DMS79 (cell line): ENCODE data around the gene MYO1E.

ENCODE experiments used
- DNase-seq: peaks from one replicate; lab custom pipeline; 2025; lab: John Stamatoyannopoulos, UW

Gene MYO1E

DNA sequence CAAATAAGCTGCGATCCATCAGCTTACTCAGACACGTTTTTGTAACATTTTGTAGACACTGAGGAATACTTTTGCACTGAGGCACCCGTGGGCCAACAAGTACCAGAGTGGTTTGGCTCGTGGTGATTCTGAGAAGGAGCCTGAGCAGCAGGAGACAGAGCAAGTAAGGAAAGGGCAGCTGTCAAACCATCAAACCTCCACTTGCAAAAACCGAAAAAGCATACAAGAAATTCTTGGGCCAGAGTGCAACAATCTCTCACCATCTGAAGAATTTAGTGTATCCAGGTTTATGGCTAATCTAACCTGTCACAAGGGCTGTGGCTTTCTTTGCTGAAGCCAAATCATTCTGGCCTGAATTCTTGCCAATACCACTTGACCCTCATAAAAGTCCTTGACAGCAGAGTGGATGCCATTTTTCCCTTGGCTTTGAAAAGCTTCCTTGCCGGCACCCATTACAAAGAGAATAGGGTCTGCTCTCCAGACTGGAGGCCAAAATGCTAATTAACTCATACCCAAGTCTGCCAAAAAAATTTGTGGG is 56.7 kb downstream of the MYO1E start:
- DNase-seq = peak; percentile 82

DNA sequence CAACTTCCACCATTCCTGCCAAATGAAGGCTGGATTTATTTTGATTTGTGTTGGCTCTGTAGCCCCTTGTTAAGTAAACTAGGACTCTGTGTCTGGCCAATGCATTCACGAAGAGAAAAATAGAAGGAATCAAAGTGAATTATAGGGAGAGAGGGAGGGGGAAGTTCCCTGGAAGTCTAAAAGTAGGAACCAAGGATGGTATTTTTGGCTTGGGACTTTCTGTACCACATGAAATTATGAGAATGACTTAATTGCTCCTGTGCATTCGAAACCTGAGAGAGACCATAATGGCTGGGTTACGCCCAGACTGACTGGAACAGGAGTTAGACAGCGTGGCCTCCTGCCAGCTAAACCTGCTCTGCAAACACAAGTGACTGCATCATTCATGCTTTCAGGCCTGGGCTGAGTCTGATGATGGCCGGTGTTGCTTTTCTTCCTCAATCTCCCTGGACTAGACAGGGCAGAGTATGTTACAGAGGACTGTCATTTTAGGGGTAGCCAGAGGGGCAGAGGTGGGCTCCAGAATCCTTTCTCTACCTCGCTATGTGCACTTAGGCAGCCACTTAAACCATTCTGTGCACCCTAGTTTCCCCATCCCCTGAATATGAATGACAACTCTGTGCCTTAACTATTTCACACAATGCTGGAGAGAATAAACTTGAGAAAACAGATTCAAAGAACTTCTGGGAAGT is 58.9 kb downstream of the MYO1E start:
- DNase-seq = peak; percentile 49

DNA sequence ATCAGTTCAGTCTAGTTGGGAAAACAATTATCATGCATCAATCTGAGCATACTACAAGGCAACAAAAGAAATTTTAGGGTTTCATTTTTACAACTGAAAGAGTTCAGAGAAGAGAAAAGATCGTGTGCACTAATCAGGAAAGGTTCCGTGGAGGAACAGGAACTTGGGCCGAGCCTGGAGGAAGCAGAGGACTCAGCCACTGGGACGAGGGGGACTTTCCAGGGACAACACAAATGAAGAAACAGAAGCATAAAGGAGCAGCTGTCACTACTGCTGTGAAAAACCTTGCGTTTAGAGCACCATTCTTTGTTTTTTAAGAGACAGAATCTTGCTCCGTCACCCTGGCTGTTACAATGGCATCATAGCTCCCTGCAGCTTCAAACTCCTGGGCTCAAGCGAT is 60.5 kb downstream of the MYO1E start:
- DNase-seq = no peak

DNA sequence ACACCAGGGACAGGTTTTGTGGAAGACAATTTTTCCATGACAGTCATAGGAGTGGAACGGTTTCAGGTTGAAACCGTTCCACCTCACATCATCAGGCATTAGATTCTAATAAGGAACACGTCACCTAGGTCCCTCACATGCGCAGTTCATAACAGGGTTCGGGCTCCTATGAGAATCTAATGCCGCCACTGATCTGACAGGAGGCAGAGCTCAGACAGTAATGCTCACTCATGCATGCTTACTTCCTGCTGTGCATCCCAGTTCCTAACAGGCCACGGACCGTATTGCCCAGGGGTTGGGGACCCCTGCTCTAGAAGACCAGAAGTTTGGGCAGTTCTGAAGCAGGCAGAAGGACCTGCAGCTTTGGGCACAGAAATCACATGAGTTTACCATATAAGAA is 61.5 kb downstream of the MYO1E start:
- no peak for DNase-seq

DNA sequence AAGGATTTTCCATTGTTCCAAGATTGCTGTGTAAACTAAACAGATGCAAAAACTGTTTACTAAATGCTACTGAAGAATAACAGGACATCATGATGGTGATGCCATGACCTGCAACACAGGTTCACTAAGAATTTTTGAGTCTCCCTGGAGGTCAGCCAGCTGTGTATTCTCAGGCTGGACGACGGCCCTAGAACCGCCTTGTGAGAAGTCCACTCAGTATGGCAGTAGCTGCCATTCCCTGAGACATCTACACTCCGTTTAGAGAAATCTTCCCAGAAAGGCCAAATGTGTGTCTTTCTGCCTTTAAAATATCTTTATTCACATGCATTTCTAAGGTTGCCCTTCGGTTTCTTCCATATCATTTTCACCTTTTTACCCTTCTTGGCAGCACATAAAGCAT is 63.3 kb downstream of the MYO1E start:
- DNase-seq = no peak

DNA sequence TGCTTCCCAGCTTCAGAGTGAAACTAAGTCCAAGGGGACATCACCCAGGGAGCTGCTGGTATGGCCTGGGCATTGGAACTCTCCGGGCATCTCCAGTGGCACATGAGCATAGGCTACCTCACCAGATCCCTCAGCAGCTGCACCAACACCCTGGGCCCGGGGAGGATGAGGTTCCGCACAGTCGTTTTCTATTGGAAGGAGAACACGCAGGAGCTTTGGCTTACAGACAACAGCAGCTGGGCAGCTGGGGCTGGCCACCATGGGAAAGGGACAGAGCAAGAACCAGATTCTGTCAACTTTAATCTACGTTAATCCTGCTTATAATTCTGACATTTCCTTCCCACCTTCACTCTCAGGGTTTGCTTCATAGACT is 65.5 kb downstream of the MYO1E start:
- no peak for DNase-seq

DNA sequence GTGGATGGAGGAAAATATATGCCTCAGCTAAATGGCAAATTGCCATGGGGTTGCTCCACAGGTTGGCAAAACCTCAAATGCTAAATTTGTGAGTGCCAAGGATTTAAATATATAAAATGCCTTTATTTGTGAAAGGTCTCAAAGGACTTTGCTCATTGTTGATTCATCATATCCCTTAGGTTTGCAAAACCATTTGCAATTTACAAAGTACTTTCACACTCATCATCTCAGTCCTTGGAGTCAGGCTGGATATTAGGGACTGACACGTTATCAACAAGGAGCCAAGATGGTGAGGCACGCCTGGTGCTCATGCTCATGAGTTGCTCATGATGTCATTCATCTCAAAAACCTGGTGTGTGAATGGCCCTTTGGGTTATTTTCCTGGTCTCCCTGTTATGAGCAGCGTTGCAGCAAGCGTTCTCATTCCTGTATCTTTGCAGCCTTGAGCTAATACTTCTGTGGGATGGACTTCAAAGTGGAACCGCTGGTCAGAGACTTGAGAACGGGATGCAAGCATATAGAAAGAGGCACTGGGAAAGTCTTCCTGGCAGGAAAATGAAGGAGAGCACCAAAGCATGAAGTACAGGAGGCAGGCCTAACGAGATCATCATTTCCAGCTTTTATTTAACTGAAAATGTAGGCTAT is 66.0 kb downstream of the MYO1E start:
- DNase-seq = no peak

DNA sequence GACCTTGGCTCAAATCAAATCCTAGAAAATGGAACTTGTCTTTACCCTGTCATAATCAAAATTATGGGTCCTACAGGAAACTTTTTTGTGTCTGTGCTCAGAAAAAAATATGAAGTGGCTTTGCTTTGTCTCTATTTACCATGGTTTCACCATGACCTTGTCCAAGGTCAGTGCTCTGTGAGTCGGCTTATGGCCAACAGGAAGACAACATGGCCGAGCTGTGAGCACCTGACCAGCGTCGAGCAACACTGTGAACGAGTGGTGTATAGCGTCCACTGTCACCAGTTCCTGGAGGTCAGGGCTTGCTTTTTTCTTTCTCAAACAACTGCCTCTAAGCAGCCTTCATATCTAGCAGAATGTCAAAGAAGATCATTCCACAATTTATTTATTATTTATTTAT is 67.9 kb downstream of the MYO1E start:
- DNase-seq = no peak

DNA sequence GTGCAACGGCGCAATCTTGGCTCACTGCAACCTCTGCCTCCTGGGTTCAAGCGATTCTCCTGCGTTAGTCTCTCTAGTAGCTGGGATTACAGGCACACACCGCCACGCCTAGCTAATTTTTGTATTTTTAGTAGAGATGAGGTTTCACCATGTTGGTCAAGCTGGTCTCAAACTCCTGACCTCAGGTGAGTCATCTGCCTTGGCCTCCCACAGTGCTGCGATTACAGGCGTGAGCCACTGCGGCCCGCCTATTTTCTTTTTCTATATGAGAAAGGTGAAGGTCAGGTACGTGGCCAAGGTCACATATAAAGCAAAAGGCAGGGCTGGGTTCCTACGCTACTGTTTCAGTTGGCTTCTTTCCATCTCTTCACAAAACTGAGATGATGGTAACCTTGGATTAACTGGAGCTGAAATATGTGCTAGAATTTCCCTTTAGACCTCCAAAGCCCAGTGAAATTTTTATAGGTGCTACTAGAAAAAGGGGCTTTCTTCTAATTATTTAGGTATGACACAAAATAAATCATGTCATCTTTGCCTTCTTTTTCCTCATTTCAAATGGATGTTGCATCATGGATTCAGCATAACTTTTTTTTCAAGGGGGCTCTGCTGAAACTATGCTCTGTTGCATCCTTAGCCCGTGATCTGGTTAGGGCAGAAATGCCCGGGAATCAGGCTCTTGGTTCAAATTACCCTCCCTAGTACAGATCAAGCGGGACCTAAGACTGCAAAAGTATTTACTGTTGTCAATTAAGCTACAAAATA is 68.5 kb downstream of the MYO1E start:
- no peak for DNase-seq

DNA sequence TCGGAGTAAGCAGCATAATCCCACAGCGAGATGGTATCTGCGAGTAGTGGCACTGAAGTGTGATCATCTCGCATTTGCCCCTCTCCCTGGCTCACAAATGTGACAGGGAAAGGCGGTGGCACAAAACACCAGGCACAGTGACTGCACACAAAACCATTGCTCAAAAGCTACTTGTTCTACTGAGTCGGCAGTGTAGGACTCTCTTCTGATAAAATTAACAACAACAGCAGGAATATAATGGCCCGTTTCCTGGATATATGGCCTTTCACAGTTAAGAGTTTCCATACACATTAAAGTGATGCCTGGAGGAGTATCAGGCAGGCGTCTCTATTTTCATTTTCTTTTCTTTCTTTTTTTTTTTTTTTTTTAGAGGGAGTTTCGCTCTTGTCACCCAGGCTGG is 69.0 kb downstream of the MYO1E start:
- no peak for DNase-seq

DNA sequence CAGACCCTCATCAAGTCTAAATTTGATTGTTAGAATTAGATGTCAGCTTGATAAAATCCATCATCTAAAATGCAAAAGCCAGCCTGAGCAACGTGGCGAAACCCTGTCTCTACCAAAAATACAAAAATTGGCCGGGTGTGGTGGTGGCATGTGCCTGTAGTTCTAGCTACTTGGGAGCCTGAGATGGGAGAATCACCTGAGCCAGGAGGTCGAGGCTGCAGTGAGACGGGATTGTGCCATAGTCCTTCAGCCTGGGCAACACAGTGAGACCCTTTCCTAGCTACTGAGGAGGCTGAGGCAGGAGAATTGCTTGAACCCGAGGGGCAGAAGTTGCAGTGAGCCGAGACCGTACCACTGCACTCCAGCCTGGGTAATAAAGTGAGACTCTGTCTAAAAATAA is 69.5 kb downstream of the MYO1E start:
- DNase-seq = no peak

DNA sequence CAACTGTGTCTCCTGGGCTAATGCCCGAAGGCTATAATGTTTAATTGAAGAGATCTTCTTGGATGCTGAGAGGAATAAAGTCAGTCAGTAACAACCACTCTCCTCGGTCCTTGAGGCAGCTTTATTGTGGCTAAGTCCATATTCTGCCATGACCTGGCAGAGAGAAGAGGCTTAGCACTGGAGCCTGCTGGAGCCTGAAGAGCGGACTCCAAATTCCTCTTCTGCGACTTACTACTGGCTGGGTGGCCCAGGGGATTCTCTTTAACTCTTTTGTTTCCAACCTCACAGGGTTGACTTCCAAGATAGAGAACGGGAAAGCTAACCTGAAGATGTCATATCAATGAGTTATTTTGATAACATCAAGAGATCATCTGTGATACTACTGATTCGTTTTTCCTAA is 71.1 kb downstream of the MYO1E start:
- DNase-seq = peak; percentile 63

DNA sequence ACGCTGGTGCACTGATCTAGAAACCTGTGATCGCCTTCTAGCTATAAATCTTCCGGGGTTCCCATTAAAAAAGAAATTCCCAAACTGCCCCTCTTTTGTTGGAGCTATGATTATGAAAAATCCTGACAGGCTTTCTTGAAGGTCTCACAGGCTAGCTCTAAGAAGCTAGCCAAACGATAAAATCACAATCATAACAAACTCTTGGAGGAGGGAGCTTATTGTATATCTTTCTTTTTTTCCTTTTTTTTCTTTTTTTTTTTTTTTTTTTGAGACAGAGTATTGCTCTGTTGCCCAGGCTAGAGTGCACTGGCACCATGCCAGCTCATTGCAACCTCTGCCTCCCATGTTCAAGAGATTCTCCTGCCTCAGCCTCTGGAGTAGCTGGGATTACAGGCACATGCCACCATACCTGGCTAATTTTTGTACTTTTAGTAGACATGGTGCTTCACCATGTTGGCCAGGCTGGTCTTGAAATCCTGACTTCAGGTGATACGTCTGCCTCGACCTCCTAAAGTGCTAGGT is 72.0 kb downstream of the MYO1E start:
- DNase-seq = no peak

DNA sequence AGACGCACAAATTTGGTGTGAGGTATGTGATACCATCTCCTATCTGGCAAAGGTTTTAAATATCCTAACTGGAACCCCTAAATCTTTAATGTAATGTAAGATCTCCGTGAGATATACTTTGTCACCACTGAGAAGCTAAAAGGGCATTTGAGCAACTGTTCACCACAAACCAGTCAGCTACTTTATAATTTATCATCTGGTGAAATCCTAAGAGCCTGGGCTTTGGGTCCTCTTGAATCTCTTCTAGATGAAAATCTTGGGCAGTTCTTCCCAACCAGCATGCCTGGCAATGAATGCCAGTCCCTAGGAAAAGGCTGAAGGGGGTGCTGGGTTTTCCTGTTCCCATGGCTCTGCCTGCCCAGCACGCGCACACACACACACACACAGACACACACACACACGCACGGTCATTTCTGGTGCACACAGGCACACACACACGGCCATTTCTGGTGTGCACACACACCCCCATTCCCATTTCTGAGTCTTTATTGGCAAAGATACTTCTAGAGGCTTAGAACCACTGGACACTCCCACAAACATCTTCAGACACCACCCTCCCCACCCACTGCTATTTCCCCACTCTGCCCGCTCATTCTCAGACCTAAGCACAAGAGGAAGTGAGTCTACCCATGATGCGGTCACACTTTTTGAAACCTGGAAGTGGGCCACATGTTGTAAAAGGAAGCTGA is 72.6 kb downstream of the MYO1E start:
- peak; percentile 45 for DNase-seq

DNA sequence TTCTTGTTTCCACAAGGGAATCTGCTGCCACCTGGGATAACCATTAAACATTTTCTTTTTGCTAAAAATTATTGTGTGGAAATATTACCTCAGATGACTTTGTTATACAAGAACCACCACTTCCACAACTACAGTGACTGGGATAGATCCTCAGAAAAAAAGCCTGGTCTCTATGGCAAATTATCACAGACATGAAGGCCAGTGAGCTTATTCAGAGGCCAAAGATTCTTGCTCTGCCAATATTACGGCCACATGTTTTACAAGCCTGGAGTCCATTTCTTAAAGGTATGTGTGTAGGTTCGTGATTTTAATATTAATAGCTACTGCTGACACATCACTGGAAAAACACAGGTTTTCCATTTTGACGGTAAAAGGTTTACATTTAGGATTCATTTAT is 73.8 kb downstream of the MYO1E start:
- no peak for DNase-seq

DNA sequence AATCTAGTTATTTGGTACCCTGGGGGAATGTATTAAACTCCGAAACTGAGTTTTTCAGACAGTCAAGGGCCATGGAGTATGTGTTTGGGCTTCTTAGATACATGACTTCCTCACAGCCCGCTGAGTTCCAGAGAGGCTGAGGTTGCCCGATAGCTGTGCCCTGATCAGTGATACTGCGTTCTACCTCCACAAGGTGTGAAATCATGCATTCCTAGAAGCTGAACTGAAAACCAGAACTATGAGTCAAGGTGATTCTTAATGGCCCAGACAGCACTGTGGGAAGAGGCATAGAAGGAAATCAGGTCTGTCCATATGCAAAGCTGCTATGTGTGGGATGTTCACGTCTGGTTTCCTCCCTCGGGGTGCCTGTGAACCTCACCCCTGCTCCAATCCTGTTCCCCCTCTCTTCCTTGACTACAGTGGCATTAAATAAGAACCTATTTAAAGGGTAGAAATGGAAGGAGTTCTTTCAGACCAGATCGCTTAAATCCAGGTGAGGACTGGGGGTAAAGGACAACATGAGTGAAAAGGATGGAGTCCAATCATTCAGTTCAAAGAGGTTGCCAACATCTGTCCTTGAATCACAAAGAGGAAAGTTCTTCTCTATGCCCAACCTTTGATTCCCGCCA is 74.3 kb downstream of the MYO1E start:
- DNase-seq = no peak

DNA sequence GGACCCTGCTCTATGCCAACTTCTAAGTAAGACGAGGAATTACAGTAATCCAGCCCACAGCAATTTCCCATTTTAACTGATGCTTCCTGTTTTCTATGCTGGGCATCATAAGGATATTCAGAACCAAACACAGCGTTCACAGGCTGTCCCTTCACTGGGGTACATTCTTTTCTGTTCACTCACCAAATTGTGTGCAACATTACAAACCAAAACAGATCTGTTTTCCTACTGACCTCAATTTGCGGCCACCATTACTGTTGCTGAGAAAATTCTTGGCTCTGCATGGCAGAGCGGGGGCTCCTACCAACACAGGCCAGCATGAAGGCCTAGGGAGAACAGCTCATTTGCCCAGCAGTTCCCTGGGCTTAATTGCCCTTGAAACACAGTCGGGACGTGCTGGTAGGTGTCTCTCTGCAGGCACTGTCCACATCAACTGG is 76.5 kb downstream of the MYO1E start:
- DNase-seq = no peak

DNA sequence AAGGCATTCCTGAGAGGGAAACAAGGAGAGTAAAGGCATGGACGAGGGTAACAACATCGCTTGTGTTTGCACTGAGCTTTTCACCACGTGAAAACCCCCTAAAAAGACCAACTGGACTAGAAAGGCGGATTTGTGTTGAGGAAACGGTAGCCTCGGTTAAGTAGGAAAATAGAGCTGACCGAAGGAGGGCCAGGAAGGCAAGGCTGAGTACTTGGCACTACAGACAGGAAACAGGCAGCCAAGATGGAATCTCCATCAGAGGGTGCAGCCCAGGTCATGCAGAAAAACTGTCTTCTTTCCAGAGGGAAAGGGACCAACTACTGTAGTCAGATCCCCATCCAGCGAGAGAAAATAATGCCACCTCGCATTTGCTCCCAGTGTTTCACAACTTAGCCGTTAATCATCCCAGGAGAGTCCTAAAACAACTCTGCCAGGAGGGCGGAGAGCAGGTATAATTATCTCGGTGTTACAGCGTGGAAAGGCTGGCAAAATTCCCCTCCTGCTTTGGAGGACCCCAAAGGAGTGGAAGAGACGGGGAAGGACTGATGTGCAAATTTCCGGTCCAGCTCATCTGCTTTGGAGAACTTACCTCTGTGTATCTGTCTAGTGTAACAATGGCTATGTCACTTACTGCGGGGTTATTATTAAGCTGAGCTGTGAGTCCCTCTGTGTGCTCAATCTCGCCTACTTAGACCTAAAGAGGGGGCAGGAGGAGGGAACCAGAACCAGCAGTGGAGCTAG is 77.2 kb downstream of the MYO1E start:
- DNase-seq = no peak

DNA sequence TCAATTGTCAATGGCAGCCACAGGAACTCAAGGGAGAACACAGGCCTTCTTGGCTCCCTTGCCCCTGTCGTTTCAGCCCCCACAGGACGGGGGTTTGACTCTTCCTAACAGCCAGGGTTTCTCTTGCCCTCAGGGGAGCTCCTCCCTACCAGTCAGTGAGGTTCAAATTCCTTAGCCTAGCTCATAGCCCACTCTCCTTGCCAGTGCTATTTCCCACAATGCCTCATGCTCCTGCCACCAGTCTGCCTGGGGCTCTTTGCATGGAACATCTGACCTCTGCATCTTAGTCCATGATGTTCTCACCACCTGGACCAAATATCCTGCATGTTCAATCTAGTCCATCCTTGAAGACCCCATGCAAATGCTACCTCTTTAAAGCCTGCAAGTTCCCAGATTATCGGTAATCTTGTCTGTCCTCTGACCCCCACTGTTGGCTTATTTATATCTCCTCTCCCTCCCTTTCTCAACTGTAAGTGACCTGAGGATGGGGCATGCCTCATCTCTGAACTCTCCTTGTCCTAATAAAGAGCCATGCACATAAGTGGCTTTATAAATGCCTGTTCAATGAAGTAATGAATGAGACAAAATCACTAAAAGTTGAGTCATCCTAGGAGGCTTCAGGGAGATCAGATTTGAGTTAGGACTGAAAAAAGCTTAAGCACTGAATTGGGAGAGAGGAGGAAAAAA is 78.0 kb downstream of the MYO1E start:
- DNase-seq = no peak

DNA sequence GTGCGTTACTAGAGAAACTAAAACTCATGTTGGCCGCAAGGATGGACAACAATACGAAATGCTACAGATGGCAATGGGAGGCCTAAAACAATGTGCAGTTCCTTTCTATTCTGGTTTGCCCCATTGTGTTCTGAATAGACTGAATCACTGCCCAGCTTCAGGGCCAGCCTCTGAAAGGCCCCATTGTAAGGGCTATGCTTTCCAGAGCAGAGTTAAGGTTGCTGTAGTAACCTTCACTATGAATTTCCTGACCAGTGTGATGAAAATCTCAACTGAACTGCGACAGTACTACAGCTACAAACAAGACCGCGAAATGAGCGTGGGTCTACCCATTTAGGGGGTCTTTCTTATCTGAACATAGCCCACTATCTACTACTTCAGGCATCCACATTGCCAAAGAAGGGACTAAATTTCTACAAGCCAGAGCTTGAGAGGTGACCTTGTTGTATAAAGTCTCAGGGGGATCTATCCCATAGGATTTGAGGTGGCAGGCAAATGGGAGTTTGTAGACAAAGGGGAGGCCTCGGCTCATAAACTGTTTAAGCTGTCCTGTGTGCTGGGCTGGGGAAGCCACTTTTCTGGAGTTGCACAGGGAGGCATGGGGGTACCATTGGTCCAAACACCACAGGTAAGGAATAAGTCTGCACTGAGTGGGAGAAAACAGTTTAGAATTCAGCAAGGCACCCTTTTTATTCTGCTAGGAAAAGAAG is 80.1 kb downstream of the MYO1E start:
- DNase-seq = no peak
